ENCODE measurements around the gene FNDC3B. TPM values are rescaled to one million over a fixed set of nuclear protein-coding genes. Genes with fewer than 3 reads are reported as not detected.
A peak's percentile ranks its signal among the peaks of the same experiment; 100 is the strongest.

Gene FNDC3B
- total and polyA plus RNA-seq, 2 of the 8 experiments (the other 6 are each of a cell fraction or from before 2014, with no cell fraction given), result 14.1 to 44.4 TPM

DNA sequence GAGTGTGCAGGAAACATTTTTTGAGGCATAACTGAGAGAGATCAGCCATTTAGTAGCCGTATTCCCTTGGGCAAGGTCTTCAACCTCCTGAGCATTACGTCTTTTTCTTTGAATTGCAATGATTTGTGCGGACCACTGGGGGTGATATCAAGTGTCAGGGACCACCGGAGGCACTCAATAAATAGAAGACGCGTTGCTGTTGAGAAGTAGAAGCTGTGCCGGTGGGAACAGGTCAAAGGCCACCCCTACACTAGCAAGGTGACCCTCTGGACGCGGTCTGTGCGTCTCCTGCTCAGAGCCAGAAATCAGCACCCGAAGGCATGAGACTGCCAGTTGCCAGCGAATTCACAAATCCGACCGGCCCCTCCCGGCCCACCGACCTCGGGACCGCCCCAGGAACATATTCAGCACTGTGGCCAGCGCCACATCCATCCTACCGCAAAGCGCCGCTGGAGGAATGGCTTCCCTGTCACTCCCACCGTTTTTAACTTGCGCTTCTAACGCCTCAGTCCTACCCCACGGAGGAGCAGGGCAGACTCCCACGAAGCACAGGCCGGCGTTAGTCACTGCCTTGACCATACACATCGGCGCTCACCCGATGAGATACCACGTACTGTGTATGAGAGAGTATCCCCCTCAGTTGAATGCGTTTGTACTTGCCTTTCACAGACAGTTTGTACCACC is 410.2 kb downstream of the FNDC3B start:
- Histone ChIP-seq H3K4me3 (ENCODE audit: extremely low read depth in 1 of 4, insufficient read depth in 2 of 4, low read depth in 3 of 4, low read length in 4 of 4) (peak overlapping the region; percentile 4 to 56 (median 19); a peak in 6 of 8 replicates), H2BK20ac (ENCODE audit: low read length) (no peak overlapping the region), H3K23ac (ENCODE audit: insufficient read length) (no peak overlapping the region), H3K18ac (ENCODE audit: extremely low read depth, low read length) (no peak overlapping the region), H3K79me2 (ENCODE audit: control insufficient read depth in 1 of 2, insufficient read depth in 2 of 2, low read length in 2 of 2) (no peaks in the 10 kb centered on the region), H3K4ac (replicated peaks; ENCODE audit: insufficient read length, low read depth, low read length) (no peak overlapping the region), H2BK12ac (ENCODE audit: low read depth, low read length) (no peak overlapping the region), H3K27ac (ENCODE audit: low read depth, low read length) (no peak overlapping the region), H3K79me1 (ENCODE audit: low read depth, low read length) (no peaks in the 10 kb centered on the region), H3K4me2 (ENCODE audit: insufficient read depth in 1 of 2, low read depth in 2 of 2, low read length in 2 of 2) (peak overlapping the region; percentile 78 to 94), H2BK15ac (ENCODE audit: low read length) (no peak overlapping the region), H3K9ac (replicated peaks in 1 of 4; ENCODE audit: extremely low read depth in 1 of 4, low read depth in 3 of 4, low read length in 3 of 4) (no peak overlapping the region), H2BK5ac (ENCODE audit: low read depth, low read length) (no peak overlapping the region), H2BK120ac (replicated peaks; ENCODE audit: low read depth, low read length) (no peak overlapping the region), H4K91ac (replicated peaks; ENCODE audit: insufficient read length, low read length) (no peak overlapping the region), H3K27me3 (replicated peaks in 1 of 4; ENCODE audit: control insufficient read depth in 3 of 4, extremely low read depth in 1 of 4, insufficient read depth in 3 of 4, low read length in 3 of 4) (peaks cover 28 to 54% (median 41%) of the 10 kb centered on the region in 4 experiments), H3K4me1 (replicated peaks in 1 of 4; ENCODE audit: control insufficient read depth in 3 of 4, insufficient read depth in 4 of 4, low read length in 3 of 4) (peaks cover 0 to 23% (median 9%) of the 10 kb centered on the region in 4 experiments; a peak in 5 of 7 replicates), H3K9me3 (ENCODE audit: insufficient read depth in 2 of 2, low read depth in 1 of 2, low read length in 1 of 2) (no peaks in the 10 kb centered on the region; a peak in 1 of 4 replicates), H2AFZ (ENCODE audit: low read length) (0 out of 2 replicates have a peak overlapping the region, but pooled peaks have one; percentile 80), H3K23me2 (ENCODE audit: low read depth, low read length) (peaks cover 14% of the 10 kb centered on the region), H3K14ac (ENCODE audit: insufficient read length) (no peak overlapping the region), H2AK5ac (ENCODE audit: low read depth, low read length) (no peak overlapping the region), H4K20me1 (replicated peaks in 1 of 2; ENCODE audit: control insufficient read depth in 1 of 2, insufficient read depth in 2 of 2, low read length in 2 of 2) (peaks cover 1 to 17% of the 10 kb centered on the region in 2 experiments), H3K56ac (replicated peaks; ENCODE audit: insufficient read length, low read depth, low read length) (no peak overlapping the region), H4K5ac (ENCODE audit: insufficient read length, low read depth, low read length) (no peak overlapping the region), H4K8ac (ENCODE audit: extremely low read depth, insufficient read depth, low read length) (no peak overlapping the region), H3K36me3 (ENCODE audit: control insufficient read depth in 2 of 4, insufficient read depth in 4 of 4, low read length in 3 of 4) (no peaks in the 10 kb centered on the region)
- WGBS, 2 experiments (ENCODE audit: extremely low coverage in 1 of 2, insufficient coverage in 1 of 2, insufficient read length in 1 of 2, insufficient replicate concordance in 2 of 2, low coverage in 1 of 2, low lambda C conversion rate in 2 of 2, missing lambda C conversion rate in 1 of 2), result 9% methylated on average over 34 of the region's 34 CpGs; no CpG with 5 or more reads in 1 of the 2 experiments
- FAIRE-seq (no peak), DNase-seq (ENCODE audit: low read depth in 1 of 2, low spot score in 2 of 2) (peak in 1 of 2 experiments; percentile 84)
- CTCF ChIA-PET (ENCODE audit: partially characterized antibody), result interaction anchor here (0.7 to 2.7 kb wide), 5 partner anchors 9 to 146 kb away, joined by 3 to 10 read pairs (median 4); no protein-coding TSS in a partner anchor
- POLR2A ChIA-PET (ENCODE audit: partially characterized antibody), result no interaction called here
- TF ChIP-seq NANOG (IDR thresholded peaks at IDR 0.05; ENCODE audit: insufficient read depth, low read depth, low read length, poor library complexity, severe bottlenecking), result no peak
- TF ChIP-seq TAF1 (IDR thresholded peaks at IDR 0.05; ENCODE audit: low read depth, low read length), result no peak
- no peak for TF ChIP-seq RFX5 (IDR thresholded peaks at IDR 0.05; ENCODE audit: borderline replicate concordance, low read depth, low read length)
- no peak for TF ChIP-seq TCF12 (IDR thresholded peaks at IDR 0.05; ENCODE audit: low read depth, low read length)
- TF ChIP-seq CBX8 (IDR thresholded peaks at IDR 0.05; ENCODE audit: borderline replicate concordance, low read depth, low read length), result no peak
- TF ChIP-seq HDAC6 (IDR thresholded peaks at IDR 0.05; ENCODE audit: low read depth, low read length), result no peak
- no peak for TF ChIP-seq RXRA (IDR thresholded peaks at IDR 0.05; ENCODE audit: insufficient read depth, low read depth, low read length)
- TF ChIP-seq GABPA (IDR thresholded peaks at IDR 0.05; ENCODE audit: borderline replicate concordance, insufficient read depth, low read length), result no peak
- TF ChIP-seq SIRT6 (IDR thresholded peaks at IDR 0.05; ENCODE audit: low read length), result no peak
- no peak for TF ChIP-seq BRCA1 (IDR thresholded peaks at IDR 0.05; ENCODE audit: low read depth, low read length)
- TF ChIP-seq, protein P1, sequence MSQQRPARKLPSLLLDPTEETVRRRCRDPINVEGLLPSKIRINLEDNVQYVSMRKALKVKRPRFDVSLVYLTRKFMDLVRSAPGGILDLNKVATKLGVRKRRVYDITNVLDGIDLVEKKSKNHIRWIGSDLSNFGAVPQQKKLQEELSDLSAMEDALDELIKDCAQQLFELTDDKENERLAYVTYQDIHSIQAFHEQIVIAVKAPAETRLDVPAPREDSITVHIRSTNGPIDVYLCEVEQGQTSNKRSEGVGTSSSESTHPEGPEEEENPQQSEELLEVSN (IDR thresholded peaks at IDR 0.05), result peak; percentile 40; the same call in 1 of the 2 replicates
- no peak for TF ChIP-seq JUN (IDR thresholded peaks at IDR 0.05; ENCODE audit: low read depth, low read length)
